ENCODE data around the gene NOD2. TPM values are rescaled to one million over a fixed set of nuclear protein-coding genes. Genes with fewer than 3 reads are reported as not detected.

NOD2 gene
- total RNA-seq, 1 experiment from 2014 or later, result 0.17 TPM

GRCh38 chr16:50702725-50703124 is 9.3 kb downstream of the NOD2 start:
- no peaks in the 10 kb centered on the region for H4K20me1 ChIP-seq (ENCODE audit: control insufficient read depth, insufficient read depth, insufficient read length)
- peaks cover 5% of the 10 kb centered on the region for H3K9me3 ChIP-seq (ENCODE audit: control insufficient read depth, low read depth, low read length)
- no peak overlapping the region for H3K4ac ChIP-seq (ENCODE audit: low read depth, low read length)
- no peak overlapping the region for H4K8ac ChIP-seq (replicated peaks; ENCODE audit: insufficient read length, low read depth, low read length)
- Mint-ChIP-seq H3K27ac (no peak overlapping the region), H3K4me3 (no peak overlapping the region), H3K4me1 (peaks cover 0 to 4% of the 10 kb centered on the region in 2 experiments; a peak in 1 of 4 replicates), H3K36me3 (ENCODE audit: insufficient read depth in 1 of 3, low read depth in 3 of 3) (peaks cover 6 to 14% (median 13%) of the 10 kb centered on the region in 3 experiments), H3K27me3 (ENCODE audit: low read depth) (peaks cover 8% of the 10 kb centered on the region), H3K9me3 (peaks cover 18 to 19% of the 10 kb centered on the region in 2 experiments)
- H3K18ac ChIP-seq (ENCODE audit: insufficient read length, low read depth, low read length), result no peak overlapping the region
- H3K79me1 ChIP-seq (ENCODE audit: insufficient read depth, low read depth, low read length, poor library complexity, severe bottlenecking), result no peaks in the 10 kb centered on the region
- H2BK5ac ChIP-seq (ENCODE audit: insufficient read length, low read length), result no peak overlapping the region
- no peak overlapping the region for H3K23ac ChIP-seq (ENCODE audit: insufficient read length, low read depth, low read length)
- no peak overlapping the region for H3K9ac ChIP-seq (ENCODE audit: extremely low read depth, insufficient read length, low read length)
- H2AFZ ChIP-seq (ENCODE audit: low read length), result no peak overlapping the region
- H2BK12ac ChIP-seq (ENCODE audit: insufficient read length, low read depth, low read length), result no peak overlapping the region
- no peak overlapping the region for H2BK20ac ChIP-seq (ENCODE audit: low read depth, low read length, poor library complexity, severe bottlenecking)
- no peak overlapping the region for H2BK15ac ChIP-seq (ENCODE audit: low read depth, low read length)
- H2AK5ac ChIP-seq (ENCODE audit: insufficient read length, low read length), result no peak overlapping the region
- no peak overlapping the region for H3K56ac ChIP-seq (ENCODE audit: insufficient read length, low read depth, low read length)
- H3K27ac ChIP-seq (ENCODE audit: insufficient read length, low read depth, low read length), result no peak overlapping the region
- H4K5ac ChIP-seq (ENCODE audit: insufficient read length, low read depth, low read length), result no peak overlapping the region
- no peak overlapping the region for H3K14ac ChIP-seq (ENCODE audit: insufficient read depth, low read length)
- H4K91ac ChIP-seq (ENCODE audit: insufficient read length, low read depth, low read length), result no peak overlapping the region
- no peaks in the 10 kb centered on the region for H3K4me1 ChIP-seq (ENCODE audit: insufficient read depth, low read length)
- no CpG with 5 or more reads among the region's 3 CpGs for WGBS (ENCODE audit: extremely low coverage, insufficient read length, low lambda C conversion rate)
- H3K4me2 ChIP-seq (ENCODE audit: insufficient read depth, insufficient read length, low read length), result no peak overlapping the region
- no peaks in the 10 kb centered on the region for H3K79me2 ChIP-seq (ENCODE audit: insufficient read depth, low read length)
- H2BK120ac ChIP-seq (ENCODE audit: low read depth, low read length, poor library complexity, severe bottlenecking), result no peak overlapping the region
- H3K23me2 ChIP-seq (ENCODE audit: insufficient read length, low read depth, low read length, poor library complexity, severe bottlenecking), result no peaks in the 10 kb centered on the region
- no peak for DNase-seq
- H3T11ph ChIP-seq (ENCODE audit: low read length), result no peak overlapping the region
- no peak for TF ChIP-seq CTCF (conservative IDR thresholded peaks at IDR 0.05)
- H3K27me3 ChIP-seq (ENCODE audit: insufficient read depth, low read length), result no peaks in the 10 kb centered on the region

Data from H9 (cell line).